HG02970 (cell line): Measurements from ENCODE around the gene CLCA2.

Source experiments
- ATAC-seq: cut with Tn5 transposase; IDR thresholded peaks from one replicate; pipeline ENCODE4 v1.9.1; 2021; ENCODE audit warnings: mild to moderate bottlenecking, moderate library complexity, moderate number of reproducible peaks; ENCODE audit not compliant: unreplicated experiment, low FRiP score

The CLCA2 gene, protein sequence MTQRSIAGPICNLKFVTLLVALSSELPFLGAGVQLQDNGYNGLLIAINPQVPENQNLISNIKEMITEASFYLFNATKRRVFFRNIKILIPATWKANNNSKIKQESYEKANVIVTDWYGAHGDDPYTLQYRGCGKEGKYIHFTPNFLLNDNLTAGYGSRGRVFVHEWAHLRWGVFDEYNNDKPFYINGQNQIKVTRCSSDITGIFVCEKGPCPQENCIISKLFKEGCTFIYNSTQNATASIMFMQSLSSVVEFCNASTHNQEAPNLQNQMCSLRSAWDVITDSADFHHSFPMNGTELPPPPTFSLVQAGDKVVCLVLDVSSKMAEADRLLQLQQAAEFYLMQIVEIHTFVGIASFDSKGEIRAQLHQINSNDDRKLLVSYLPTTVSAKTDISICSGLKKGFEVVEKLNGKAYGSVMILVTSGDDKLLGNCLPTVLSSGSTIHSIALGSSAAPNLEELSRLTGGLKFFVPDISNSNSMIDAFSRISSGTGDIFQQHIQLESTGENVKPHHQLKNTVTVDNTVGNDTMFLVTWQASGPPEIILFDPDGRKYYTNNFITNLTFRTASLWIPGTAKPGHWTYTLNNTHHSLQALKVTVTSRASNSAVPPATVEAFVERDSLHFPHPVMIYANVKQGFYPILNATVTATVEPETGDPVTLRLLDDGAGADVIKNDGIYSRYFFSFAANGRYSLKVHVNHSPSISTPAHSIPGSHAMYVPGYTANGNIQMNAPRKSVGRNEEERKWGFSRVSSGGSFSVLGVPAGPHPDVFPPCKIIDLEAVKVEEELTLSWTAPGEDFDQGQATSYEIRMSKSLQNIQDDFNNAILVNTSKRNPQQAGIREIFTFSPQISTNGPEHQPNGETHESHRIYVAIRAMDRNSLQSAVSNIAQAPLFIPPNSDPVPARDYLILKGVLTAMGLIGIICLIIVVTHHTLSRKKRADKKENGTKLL

DNA sequence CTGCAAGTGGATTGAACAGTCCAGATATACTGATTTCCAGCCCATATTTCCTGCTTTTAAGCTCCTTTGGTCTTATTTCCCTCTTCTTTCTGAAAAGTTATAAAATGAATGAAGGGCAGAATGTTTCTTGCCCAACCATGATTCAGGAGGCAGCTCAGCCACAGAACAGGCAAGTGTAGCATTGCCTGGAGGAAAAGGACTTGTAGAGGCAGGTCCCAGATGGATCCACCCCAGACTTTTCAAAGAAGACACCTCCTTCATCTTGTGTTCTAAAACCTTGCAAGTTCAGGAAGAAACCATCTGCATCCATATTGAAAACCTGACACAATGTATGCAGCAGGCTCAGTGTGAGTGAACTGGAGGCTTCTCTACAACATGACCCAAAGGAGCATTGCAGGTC is at the start of gene CLCA2:
Gene CLCA2, plus strand, starts transcription at position 299 of the 400 bp plus-strand sequence. Its CDS starts 77 bp downstream, at position 376.
- no peak for ATAC-seq

DNA sequence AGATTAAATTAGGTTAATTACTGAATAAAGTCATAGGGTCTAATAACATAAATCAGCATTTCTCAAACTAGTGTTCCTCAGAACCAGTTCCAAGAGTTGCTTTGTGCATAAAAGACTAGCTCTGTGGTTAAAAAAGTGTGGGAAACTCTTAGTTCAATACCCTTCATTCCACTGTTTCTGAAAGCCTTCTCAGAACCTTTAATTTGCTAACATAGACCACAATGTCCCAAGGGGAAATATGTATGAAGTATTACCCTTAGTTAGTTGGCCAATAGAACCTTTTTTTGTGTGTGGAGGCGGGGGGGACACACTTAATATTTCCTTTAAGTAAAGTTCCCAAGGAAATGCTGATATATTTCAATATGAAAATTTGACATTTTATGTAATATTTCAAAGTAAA is 48.3 kb upstream of the CLCA2 start:
- ATAC-seq = no peak

DNA sequence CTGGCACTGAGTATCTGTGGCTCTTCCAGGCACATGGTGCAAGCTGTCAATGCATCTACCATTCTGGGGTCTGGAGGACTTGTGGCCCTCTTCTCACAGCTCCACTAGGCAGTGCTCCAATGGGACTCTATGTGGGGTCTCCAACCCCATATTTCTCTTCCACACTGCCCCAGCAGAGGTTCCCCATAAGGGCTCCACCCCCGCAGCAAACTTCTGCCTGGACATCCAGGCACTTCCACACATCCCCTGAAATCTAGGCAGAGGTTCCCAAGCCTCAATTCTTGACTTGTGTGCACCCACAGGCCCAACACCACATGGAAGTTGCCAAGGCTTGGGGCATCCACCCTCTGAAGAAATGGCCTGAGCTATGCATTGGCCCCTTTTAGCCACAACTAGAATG is 46.6 kb upstream of the CLCA2 start:
- no peak for ATAC-seq

DNA sequence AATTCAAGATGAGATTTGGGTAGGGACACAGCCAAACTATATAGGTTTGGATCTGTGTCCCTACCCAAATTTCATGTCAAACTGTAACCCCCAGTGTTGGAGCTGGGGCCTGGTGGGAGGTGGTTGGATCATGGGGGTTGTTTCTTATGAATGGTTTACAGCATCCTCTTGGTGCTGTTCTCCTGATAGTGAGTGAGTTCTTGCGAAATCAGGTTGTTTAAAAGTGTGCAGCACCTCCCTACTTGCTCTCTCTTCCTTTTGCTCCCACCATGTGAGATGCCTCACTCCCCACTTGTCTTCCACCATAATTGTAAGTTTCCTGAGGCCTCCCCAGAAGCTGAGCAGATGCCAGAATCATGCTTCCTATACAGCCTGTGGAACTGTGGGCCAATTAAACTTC is 45.2 kb upstream of the CLCA2 start:
- no peak for ATAC-seq

DNA sequence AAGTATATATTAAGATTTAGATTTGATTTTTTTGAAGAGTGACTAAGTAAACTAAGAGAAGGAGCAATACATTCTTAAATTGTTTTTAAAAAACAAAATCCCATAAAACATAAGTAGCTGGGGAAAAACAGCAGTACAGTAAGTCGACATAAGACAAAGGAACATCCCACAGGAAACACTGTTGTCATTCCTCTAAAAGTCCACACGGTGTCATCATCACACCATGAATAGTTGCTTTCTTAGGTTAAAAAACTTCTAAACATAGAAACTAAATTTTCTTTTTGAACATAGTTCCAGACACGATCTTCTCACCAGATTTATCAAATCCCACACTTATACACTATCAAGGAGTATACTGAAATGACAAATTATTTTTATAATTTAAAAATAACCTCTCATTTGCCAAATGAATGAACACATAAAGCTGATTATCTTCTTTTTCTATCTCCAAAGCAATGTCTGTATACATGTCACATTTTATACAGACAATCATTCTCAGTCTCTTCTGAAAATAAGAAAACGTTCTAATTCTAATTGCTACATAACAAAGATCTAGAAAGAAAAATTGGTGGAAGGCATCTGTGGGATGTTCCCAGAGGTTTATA is 43.6 kb upstream of the CLCA2 start:
- no peak for ATAC-seq

DNA sequence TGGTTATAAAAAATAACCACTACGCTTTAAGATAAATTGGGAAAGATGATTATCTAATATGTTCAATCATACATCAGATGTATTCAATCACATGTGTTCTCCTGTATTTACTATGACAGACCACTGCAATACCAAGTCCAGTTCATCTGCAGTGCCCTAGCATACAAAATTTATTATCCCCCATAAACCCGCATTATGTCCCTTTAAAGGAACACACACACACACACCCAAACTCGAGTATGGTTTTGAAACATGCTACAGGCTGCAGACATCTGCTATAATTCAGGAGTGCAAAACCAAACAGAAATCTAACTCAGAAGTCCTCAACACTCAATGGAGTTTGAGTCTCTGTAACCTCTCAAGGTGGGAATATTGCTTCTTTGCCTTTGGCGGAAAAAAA is 42.7 kb upstream of the CLCA2 start:
- no peak for ATAC-seq

DNA sequence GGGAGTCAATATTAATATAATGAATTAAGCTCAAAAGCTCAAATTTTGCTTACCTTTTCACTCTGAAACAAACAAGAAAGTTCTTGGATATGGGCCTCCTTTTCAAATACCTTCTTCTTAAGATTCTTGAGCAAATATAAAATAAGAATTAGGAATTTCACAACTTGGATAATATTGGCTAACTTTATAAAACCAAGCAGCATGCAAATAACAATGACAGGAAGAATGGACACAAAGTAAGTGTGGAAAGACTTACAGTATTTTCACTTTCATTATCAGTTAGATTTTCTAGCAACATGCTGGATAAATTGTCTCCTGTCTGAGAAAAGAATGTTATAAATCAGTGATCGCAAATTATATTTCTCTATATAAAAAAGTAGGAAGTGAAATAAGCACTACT is 41.1 kb upstream of the CLCA2 start:
- no peak for ATAC-seq

DNA sequence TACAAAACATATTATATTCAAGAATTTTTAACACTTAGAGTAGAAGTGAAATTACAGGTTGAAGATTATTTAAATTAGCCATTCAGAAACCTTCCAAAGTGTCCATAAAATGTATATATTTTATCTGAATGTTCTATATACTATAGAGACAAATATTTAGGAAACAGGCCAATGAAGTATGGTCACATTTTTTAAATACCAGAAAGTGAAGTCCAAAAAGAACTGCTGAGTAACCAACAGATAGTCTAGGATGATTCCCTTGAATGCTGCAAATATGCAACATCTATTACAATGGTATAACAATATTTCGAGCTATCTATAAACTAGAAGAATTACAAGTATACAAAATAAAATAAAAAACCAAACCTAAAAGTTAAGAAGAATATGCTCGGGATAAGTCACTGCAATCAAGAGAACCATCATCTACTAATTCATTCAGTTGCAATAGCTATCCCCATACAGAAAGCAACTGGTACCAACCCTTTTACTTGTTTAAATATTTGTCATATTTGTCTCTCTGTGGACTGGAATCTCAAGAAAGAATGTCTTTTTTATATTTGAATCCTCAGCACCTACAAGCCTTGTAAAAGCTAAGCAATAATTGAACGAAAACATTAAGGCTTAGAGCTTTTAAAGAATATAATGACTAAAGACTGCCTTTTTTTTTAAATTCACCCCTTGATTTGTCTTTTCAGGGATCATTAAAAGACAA is 35.9 kb upstream of the CLCA2 start:
- no peak for ATAC-seq

DNA sequence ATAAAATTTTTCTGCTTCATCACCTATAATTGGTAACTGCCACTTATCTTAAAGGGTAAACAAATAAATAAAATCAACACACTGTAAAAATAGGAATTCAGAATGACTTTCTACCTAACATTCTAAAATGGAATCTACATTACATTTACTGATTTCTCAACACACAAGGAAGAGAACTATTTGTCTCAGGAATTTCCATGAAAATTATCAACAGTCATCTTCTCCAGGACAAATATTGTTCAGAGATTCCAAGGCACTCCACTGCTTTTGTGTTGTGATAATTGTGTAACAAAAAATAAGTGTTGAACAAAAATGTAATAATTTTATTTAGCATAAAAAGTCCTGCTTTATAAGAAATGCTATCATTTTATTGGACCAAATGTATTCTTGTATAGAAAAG is 35.2 kb upstream of the CLCA2 start:
- ATAC-seq = no peak

DNA sequence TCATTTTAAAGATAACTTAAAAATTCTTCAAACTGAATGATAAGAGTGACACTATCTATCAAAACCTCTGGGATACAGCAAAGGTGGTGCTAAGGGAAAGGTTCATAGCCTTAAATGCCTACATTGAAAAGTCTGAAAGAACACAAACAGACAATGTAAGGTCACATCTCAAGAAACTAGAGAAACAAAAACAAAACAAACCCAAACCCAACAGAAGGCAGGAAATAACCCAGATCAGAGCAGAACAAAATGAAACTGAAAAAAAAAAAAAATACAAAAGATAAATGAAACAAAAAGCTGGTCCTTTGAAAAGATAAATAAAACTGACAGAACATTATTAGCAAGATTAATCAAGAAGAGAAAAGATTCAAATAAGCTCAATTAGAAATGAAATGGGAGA is 34.7 kb upstream of the CLCA2 start:
- ATAC-seq = peak; percentile 66

DNA sequence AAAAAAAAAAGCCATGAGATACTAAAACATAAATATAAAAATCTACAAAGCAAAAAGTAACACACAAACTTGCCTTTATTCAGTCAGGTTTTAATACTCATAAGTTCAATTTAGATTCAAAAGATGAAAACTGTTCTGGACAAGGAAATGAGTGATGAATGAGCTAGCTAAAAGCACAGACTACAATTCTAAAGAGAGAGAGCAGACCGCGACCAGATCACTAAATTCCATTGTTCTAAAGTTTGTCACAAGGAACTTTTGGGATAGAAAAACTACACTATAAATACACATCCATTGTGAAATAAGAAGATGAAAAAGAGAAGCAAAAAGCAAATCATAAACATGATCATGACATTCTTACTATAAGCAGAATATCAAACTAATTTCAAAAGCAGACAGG is 29.6 kb upstream of the CLCA2 start:
- no peak for ATAC-seq

DNA sequence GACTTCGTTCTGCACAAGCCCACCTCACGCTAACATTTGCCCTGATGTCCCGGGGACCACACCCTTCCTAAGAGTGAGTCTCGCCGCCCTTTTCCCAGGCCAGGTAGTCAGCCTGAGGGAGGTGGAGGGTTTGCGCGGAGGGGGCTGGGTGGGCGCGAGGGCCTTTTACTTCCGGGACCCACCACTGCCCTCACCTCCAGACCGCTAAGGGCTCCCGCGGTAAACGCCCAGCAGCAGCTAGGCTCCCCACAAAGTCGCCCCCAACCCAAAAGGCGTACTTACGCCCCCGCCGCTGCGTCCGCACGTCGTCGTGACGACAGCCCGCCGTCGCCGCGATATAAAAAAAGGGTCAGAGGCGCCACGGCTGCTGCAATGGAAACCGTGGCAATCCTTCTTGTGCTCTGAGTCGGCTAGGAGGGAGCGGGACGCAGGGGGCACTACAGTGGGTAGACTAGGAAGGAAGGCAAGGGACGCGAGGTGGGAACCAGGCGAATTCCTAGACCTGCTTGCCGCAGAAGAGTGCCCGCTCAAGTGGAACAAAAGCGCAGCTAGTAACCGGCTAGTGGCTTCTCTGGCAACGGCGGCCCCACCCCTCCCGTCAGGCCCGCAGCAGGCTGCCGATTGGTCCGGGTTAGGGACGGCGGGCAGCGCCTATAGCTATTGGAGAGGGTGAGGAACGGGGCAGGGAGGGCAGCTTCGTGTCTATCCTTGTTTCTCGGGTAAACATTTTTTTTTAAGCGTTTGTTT is 28.0 kb upstream of the CLCA2 start, which contains the start of gene ODF2L:
Gene ODF2L, minus strand, starts transcription at position 573 of the 747 bp plus-strand sequence. CDS start 9,296 bp downstream, outside the sequence.
- peak; percentile 100 for ATAC-seq

DNA sequence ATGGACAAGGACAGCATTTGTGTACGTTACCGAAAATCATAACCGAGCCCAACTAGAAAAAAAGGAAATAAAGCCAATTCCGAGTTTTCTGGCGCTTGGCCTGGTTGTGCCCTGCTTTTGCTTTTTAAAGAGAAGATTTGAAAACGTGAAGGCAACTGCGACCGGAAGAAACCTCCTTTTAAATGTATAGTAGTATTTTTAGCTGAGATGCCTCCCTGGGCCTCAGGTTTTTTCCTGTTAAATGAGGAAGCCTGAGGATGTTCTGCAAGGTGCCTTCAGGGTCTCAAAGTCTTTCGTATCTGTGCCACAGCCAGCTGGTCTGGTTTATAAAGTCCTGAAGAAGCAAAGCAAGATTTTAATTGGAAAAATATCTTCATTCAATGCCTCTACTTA is 27.5 kb upstream of the CLCA2 start:
- ATAC-seq = peak; percentile 15

DNA sequence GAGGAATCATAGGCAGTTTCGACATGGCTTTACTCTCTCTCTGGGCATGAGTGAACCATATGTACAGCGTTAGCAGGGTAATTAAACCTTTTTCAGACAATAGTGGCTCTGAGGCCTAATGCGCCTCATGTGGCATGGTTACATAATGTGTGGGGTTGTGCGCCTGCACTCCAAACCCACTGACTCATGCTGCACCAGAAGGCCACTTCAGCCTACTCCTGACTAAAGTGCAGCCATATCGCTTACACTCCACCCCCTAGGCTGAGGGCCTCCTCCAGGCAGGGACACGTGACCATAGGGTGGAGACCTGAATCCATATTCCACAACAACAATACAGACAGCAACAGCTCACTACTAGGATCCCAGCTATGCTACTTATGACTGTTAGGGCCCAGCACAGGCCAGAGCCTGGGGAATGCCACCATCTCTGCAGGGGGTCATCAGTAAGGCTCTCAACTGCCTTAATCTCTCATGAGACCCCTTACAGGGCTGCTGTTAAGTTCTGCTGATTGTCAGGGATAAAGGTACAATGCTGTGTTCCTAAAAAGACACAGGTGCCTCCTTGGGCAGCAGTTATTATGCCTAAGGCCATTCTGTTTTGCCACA is 14.5 kb upstream of the CLCA2 start:
- ATAC-seq = no peak

DNA sequence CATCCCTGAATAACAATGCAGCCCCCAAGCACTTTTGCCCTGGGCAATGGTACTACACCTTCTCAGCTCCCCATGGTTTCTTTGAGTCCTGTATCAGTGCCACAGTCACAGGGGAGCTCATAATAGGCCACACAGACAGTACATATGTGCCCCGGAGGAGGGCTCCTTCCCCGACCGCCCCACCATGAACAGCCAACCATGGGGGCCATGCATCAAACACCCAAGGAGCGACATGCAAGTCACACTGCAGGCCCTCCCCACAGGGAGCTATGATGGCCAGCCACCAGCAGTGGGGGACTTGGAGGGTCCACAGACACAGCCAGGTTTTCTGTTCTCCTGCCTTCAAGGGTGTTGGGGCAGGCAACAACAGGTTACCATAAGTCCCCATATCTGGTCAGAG is 13.1 kb upstream of the CLCA2 start:
- ATAC-seq = no peak

DNA sequence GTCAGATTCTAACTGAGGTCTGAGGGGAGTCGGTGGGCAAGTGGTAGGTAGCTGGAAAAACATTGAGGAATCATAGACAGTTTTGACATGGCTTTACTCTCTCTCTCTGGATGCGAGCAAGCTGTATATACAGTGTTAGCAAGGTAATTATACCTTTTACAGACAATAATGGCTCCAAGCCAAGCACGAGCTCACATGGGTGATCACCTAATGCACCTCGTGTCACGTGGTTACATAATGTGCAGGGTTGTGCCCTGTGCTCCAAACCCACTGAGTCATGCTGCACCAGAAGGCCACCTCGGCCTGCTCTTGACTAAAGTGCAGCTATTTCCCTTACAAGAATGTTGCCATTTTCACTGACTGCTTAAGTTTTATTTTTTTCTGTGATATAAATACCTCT is 7.6 kb upstream of the CLCA2 start:
- ATAC-seq = no peak

DNA sequence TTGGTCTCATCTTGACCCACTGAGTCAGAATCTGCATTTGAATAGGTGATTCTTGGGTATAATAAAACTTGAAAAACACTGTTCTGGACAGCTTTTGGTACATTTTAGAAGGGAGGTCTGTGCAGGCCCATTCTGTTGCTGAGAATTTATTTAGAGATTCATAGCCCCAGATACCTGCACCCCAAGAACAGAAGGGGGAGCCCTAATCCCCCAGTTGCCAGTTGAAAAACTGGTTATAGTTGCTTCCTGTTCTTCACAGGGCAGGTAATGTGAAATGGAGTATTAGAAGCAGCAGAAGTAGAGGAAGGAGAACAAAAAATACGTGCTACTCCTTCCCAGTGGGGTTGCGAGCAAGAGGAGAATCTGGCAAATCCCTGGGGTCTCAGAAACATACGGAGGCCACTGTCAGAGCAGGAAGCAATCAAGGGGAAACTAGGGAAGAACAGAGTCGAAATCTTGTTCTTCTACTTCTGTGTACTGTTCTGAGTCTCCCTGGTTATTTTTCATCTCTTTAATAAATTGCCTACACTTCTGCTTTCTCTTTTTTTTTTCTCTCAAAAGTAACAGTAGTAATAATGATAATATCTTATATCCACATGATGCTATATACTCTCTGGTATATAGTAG is 4.6 kb upstream of the CLCA2 start:
- ATAC-seq = no peak

DNA sequence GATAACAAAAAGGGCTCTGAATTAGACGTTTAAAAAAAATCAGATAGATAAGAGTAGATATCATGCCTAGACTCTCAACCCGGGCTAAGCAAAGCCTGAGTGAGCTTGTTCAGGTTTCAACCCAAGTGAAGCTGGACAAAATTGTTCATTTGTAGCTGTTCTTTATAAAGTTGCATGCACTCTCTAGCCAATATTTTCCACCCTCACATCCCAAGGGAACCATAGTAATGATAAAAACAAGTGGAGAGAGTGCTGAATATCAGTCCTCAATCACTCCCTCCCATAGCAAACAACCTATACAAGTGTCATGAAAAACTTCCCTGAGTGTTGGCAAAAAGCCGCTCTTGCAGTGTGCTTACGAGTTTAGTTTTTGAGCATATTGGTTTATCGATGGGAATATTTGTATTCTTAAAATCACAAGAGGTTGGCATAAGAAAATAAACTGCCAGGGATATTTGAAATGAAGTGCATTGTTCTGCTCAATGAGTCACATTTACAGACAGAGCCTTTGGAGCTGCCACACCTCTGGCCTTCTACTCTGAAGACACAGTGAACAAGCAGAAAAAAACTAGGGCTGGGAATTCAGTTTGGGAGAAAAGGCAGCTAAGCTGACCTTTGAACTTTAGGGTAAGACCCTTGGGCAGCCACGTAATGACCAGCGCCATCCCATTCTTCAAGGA is 2.2 kb upstream of the CLCA2 start:
- ATAC-seq = no peak
